Sciatic nerve (tissue), 2 donors: ENCODE results near the gene UNC80. TPM values are rescaled to one million over a fixed set of nuclear protein-coding genes. Genes with fewer than 3 reads are reported as not detected.

Experiments
- ATAC-seq: fragments of 200-7000 bp; cut with Tn5 transposase; one replicate; pipeline ENCODE4 v1.9.1; 2020; ENCODE audit warnings: mild to moderate bottlenecking, moderate library complexity
- DNase-seq: peaks from one replicate; pipeline ENCODE4 v3.0.0-alpha.2; 2020; ENCODE audit warnings: low spot score
- intact Hi-C: fragments of 100-400 bp; cut with DNase I; formaldehyde crosslinking; loops from one replicate; pipeline ENCODE4 v1.14.2; 2022
- total RNA-seq: library from RNA; stranded (reverse); fragmentation: NEBNext Ultra II Directional; extraction: Animal tissue kit (Norgen Biotek cat#: 25700); gene quantifications from one replicate; pipeline ENCODE4 v1.2.1, GENCODE V29; 2021
- donor health status: DM: no; HTN: no; CAD: no.
- donor health status: DM: no; HTN: no; CAD: no.

UNC80 gene
- total RNA-seq, 1 donor from 2014 or later, result 0.22 TPM

DNA sequence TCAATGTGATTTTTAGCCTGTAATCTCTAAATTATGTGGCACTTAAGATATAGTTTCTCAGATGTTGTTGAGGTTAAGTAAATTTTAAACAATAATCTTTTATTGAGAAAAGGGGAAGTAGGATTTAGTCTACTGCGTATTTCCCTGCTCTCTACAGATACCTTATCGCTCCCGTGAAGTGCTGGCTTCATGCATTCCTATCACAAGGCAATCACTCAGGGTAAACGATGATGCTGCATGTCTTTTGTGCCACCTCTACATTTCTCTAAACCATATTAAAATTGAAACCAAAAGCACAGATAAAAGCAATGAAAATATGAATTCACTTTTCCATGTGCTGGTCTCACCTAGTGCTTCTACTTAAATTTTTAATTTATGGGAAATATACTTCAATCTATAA, 216.4 kb downstream of the UNC80 start:
- DNase-seq (no peak), ATAC-seq (no peak)
- intact Hi-C loops, result no loop called here

DNA sequence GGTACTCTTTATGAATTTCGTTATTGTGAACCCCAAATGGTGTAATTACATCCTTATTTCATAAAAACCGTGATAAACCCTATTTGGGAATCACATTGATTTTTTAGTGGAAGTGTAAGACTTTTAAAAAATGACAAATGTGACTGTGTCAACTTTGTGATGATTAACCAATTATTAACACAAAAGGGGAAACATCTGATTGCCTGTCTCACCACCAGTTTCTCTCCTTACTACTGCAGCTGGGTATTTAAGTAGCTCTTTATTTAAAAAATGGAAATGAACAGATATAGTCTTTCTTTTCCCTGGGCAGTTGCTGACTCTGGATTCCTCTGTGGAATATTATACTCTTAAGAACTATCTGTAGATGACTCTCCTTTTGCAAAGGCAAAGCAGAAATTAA, 219.2 kb downstream of the UNC80 start:
- intact Hi-C loops, result no loop called here
- no peak for ATAC-seq

GRCh38 chr2:209993968-209994367, 222.3 kb downstream of the UNC80 start:
- intact Hi-C loops, result no loop called here

More for the DNA sequence above, 219.2 kb downstream of the UNC80 start:
- no peak for DNase-seq

GRCh38 chr2:209998596-209998995, 227.0 kb downstream of the UNC80 start:
- intact Hi-C loops, result no loop called here
- no peak for DNase-seq
- ATAC-seq, result no peak

More at GRCh38 chr2:209993968-209994367, 222.3 kb downstream of the UNC80 start:
- ATAC-seq (no peak), DNase-seq (no peak)

DNA sequence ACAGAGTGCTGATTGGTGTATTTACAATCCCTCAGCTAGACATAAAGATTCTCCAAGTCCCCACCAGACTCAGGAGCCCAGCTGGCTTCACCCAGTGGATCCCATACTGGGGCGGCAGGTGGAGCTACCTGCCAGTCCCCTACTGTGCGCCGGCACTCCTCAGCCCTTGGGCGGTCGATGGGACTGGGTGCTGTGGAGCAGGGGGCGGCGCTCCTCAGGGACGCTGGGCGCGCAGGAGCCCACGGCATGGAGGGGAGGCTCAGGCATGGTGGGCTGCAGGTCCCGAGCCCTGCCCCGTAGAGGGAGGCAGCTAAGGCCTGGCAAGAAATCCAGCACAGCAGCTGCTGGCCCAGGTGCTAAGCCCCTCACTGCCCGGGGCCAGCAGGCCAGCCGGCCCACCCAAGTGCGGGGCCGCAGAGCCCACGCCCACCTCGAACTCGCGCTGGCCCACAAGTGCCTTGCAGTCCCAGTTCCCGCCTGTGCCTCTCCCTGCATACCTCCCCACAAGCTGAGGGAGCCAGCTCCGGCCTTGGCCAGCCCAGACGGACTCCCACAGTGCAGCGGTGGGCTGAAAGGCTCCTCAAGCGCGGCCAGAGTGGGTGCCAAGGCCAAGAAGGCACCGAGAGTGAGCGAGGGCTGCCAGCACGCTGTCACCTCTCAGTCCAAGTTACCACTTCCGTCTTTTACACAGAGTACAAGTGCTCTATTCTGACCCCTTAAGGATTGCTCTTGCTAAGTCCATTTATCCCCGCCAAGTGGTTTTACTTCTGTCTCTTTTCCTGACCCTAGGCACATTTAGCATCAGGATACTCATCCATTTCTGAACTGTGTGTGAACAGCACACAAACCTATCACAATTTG, 229.1 kb downstream of the UNC80 start:
- no peak for ATAC-seq
- DNase-seq, result no peak
- intact Hi-C loops, result no loop called here

GRCh38 chr2:210002158-210003157, 230.8 kb downstream of the UNC80 start, which contains the start of gene RPE:
Gene RPE, plus strand, starts transcription at chr2:210002638. Its CDS starts 24 bp downstream, at chr2:210002662.
- DNase-seq (peak; percentile 98), ATAC-seq (peak; percentile 100)
- intact Hi-C loops, result no loop called here

- ATAC-seq (no peak), DNase-seq (no peak)
- intact Hi-C loops, result no loop called here
Observed at GRCh38 chr2:210003359-210003758, 231.7 kb downstream of the UNC80 start.

- ATAC-seq (no peak), DNase-seq (no peak)
- intact Hi-C loops, result no loop called here
Observed at GRCh38 chr2:210004881-210005280, 233.2 kb downstream of the UNC80 start.

- intact Hi-C loops, result no loop called here
- DNase-seq (no peak), ATAC-seq (peak; percentile 26)
Observed at GRCh38 chr2:210007895-210008294, 236.3 kb downstream of the UNC80 start.

GRCh38 chr2:210009126-210009525, 237.5 kb downstream of the UNC80 start:
- ATAC-seq (no peak), DNase-seq (no peak)
- intact Hi-C loops, result no loop called here

DNA sequence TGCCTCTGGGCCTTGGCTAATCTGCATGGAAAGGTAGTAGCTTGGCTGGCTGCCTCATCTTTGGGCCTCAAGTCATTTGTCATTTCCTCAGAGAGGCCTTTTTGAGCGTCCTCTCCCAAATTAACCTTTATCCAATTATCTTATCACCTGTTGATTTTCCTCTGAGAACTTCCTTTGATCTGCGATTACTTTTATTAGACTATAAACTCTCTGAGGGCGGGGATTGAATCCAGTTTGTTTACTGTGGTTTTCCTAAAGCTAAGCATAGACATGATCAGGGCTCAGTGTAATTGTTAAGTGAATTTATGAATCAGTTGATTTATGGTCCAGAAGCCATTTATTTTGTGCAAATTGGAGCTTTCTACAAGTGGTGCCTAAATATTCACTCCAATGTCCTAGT, 238.3 kb downstream of the UNC80 start:
- ATAC-seq (no peak), DNase-seq (no peak)
- intact Hi-C loops, result no loop called here

GRCh38 chr2:210020138-210020537, 248.5 kb downstream of the UNC80 start:
- intact Hi-C loops, result no loop called here
- DNase-seq, result no peak
- ATAC-seq, result no peak

- intact Hi-C loops, result no loop called here
- no peak for ATAC-seq
Observed at GRCh38 chr2:210022824-210023223, 251.2 kb downstream of the UNC80 start.

GRCh38 chr2:210027608-210028007, 256.0 kb downstream of the UNC80 start:
- ATAC-seq, result no peak

More at GRCh38 chr2:210022824-210023223, 251.2 kb downstream of the UNC80 start:
- no peak for DNase-seq

DNA sequence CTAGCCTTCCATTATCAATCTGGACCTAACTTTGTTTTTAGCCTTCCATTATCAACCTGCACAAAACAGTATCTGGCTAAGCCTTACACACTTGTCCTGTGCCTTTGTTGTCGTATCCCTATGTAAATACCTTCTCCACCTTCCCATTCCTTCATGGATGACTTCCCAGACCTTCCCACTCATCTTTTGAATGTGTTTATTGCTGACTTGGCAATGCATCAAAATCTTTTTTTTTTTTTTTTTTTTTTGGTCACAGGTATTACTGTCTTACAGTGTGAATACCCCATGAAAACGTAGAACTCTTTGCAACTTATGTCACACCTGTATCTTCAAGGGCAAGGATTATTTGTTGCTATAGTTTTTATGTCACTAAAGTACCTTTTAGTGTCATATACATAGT, 256.5 kb downstream of the UNC80 start:
- DNase-seq (no peak), ATAC-seq (no peak)
- intact Hi-C loops, result no loop called here

More at GRCh38 chr2:210027608-210028007, 256.0 kb downstream of the UNC80 start:
- no peak for DNase-seq
- intact Hi-C loops, result no loop called here

DNA sequence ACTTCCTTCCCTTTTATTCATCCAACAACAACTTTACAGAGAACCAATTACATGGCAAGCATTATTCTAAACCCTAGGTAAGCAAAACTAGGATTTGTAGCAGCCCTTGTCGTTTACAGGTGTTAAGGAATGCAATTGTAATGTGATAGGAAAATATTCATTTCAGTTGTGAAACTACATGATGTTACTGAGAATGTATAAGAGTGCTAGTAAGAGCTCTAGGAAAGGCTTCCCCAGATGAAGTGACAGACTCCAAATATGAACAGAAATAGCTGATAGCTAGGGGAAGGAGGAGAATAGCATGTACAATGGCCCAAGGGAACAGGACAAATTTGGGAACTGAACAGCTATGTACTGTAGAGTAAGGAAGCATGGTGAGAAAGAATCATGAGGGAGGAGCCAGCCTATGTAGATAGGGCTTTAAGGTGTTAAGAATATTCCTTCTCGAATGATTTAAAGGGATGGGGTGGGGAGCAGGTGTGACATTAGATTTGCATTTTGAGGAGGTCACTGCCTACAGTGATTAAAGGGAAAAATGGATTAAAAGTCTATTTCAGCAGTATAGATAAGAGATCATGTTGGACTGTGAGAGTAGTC, 262.6 kb downstream of the UNC80 start:
- intact Hi-C loops, result no loop called here
- ATAC-seq (no peak), DNase-seq (no peak)

DNA sequence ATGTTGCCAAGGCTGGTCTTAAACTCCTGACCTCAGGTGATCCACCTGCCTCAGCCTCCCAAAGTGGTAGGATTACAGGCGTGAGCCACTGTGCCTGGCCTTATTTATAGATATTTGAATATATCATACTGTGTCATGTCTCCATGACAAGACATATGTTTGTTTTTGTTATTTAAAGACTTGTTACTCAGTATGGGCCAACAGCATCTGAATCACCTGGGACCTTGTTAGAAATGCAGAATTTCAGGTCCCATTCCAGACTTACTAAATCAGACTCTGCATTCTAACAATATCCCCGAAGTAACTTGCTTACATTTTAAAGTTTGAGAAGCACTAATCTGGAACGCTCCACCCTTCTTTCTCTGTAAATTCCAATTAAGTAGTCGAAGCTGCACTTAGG, 264.0 kb downstream of the UNC80 start:
- intact Hi-C loops, result no loop called here
- DNase-seq, result no peak
- ATAC-seq, result no peak

- intact Hi-C loops, result no loop called here
- ATAC-seq (no peak), DNase-seq (no peak)
Observed at GRCh38 chr2:210038078-210038477, 266.4 kb downstream of the UNC80 start.

DNA sequence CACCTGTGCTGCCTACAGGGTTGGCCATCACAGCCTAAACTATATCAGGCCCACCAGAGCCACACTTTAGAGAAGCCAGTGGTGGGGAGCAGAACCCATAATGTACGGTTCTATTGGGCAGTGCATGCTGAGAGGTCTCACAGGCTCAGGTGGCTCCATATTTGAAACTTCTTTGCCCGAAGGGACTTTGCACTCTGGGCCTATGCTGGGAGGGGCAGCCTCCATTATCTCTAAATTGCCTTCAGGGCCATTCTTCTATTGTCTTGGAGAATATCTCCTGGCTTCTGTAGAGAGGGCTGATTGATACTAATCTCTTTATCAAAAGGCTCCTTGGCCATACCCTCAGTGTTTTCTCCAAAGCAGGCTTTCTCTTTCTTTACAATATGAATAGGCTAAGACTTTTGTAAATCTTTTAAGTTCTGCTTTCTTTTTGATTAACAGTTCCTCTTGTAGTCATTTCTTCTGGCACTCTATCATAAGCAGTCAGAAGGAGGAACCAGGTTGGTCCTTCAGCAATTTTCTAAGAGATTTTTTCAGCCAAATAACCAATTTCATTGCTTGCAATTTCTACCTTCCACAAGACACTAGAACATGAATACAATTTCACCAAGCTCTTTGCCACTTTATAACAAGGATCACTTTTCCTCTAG, 275.3 kb downstream of the UNC80 start:
- intact Hi-C loops, result no loop called here
- ATAC-seq, result no peak
- no peak for DNase-seq
